Measurements from ENCODE around the gene RIPK4. TPM values are rescaled to one million over a fixed set of nuclear protein-coding genes. Genes with fewer than 3 reads are reported as not detected.

Gene RIPK4
- total and polyA plus RNA-seq, 4 donors, result 4.7 to 22.6 (median 8.5) TPM

GRCh38 chr21:41783476-41784180 is 16.8 kb upstream of the RIPK4 start:
- DNase-seq (ENCODE audit: low spot score), result no peak
- H3K27me3 ChIP-seq (ENCODE audit: control insufficient read depth in 4 of 4, insufficient read depth in 4 of 4, low read length in 3 of 4), result peaks cover 0 to 12% (median 2%) of the 10 kb centered on the region in 4 donors

GRCh38 chr21:41781050-41781410 is 14.2 kb upstream of the RIPK4 start:
- no peak overlapping the region for H3K9ac ChIP-seq (ENCODE audit: low read depth in 1 of 2, low read length in 2 of 2)
- no peaks in the 10 kb centered on the region for H3K9me3 ChIP-seq (ENCODE audit: control insufficient read depth in 4 of 4, low read length in 3 of 4)
- TF ChIP-seq GABPA (IDR thresholded peaks at IDR 0.05 in 1 of 2, conservative IDR thresholded peaks at IDR 0.05 in 1 of 2) (no peak), SP1 (IDR thresholded peaks at IDR 0.05) (no peak), FOXA2 (IDR thresholded peaks at IDR 0.05) (no peak), MAX (IDR thresholded peaks at IDR 0.05) (no peak), HNF4A (conservative IDR thresholded peaks at IDR 0.05) (no peak), YY1 (IDR thresholded peaks at IDR 0.05) (no peak), HNF4G (IDR thresholded peaks at IDR 0.05) (no peak), ATF3 (IDR thresholded peaks at IDR 0.05) (no peak), REST (IDR thresholded peaks at IDR 0.05) (no peak), FOXA1 (IDR thresholded peaks at IDR 0.05) (no peak)
- peaks cover 0 to 9% (median 2%) of the 10 kb centered on the region in 4 donors for H3K27me3 ChIP-seq (ENCODE audit: control insufficient read depth in 4 of 4, insufficient read depth in 4 of 4, low read length in 3 of 4)
- H3K27ac ChIP-seq (ENCODE audit: low read depth in 1 of 2, low read length in 2 of 2), result no peak overlapping the region
- no peak for DNase-seq (ENCODE audit: low spot score)
- H3K4me3 ChIP-seq (ENCODE audit: low read depth in 1 of 3, low read length in 3 of 3), result no peak overlapping the region
- WGBS, result 77% methylated on average over 2 of the region's 2 CpGs
- peaks cover 0 to 7% (median 3%) of the 10 kb centered on the region in 4 donors for H3K4me1 ChIP-seq (ENCODE audit: control insufficient read depth in 4 of 4, insufficient read depth in 4 of 4, low read length in 3 of 4)
- no peaks in the 10 kb centered on the region for H3K36me3 ChIP-seq (ENCODE audit: control insufficient read depth in 4 of 4, insufficient read depth in 3 of 4, low read depth in 1 of 4, low read length in 3 of 4)

More at GRCh38 chr21:41783476-41784180, 16.8 kb upstream of the RIPK4 start:
- Histone ChIP-seq H3K4me3 (ENCODE audit: low read depth in 1 of 3, low read length in 3 of 3) (no peak overlapping the region), H3K9ac (ENCODE audit: low read depth in 1 of 2, low read length in 2 of 2) (no peak overlapping the region), H3K36me3 (ENCODE audit: control insufficient read depth in 4 of 4, insufficient read depth in 3 of 4, low read depth in 1 of 4, low read length in 3 of 4) (no peaks in the 10 kb centered on the region), H3K9me3 (ENCODE audit: control insufficient read depth in 4 of 4, low read length in 3 of 4) (peaks cover 0 to 2% (median 0%) of the 10 kb centered on the region in 4 donors), H3K27ac (ENCODE audit: low read depth in 1 of 2, low read length in 2 of 2) (no peak overlapping the region), H3K4me1 (ENCODE audit: control insufficient read depth in 4 of 4, insufficient read depth in 4 of 4, low read length in 3 of 4) (peaks cover 0 to 7% (median 1%) of the 10 kb centered on the region in 4 donors)
- WGBS, result 64% methylated on average over 18 of the region's 18 CpGs
- TF ChIP-seq HNF4A (conservative IDR thresholded peaks at IDR 0.05), result no peak
- TF ChIP-seq YY1 (IDR thresholded peaks at IDR 0.05), result no peak
- no peak for TF ChIP-seq TAF1 (conservative IDR thresholded peaks at IDR 0.05)
- TF ChIP-seq MAX (IDR thresholded peaks at IDR 0.05), result no peak
- no peak for TF ChIP-seq EGR1 (IDR thresholded peaks at IDR 0.05; ENCODE audit: low read depth in 2 of 2)
